ENCODE data around the gene MED20. TPM values are rescaled to one million over a fixed set of nuclear protein-coding genes. Genes with fewer than 3 reads are reported as not detected.
A peak's percentile ranks its signal among the peaks of the same experiment; 100 is the strongest.
"Not testable (repeated sequence)": the region's sequence is repeated elsewhere in the genome, so short reads cannot be mapped to it uniquely, and the experiment has no call there.

MED20 gene
- 23.8 TPM in 2 replicates for total RNA-seq (2014; rRNA removed; shearing (Covaris generic))

- DNase-seq (ENCODE audit: low spot score) = peak; percentile 96
- in situ Hi-C loops (cut with HindIII; ENCODE audit: low sequenced_read_pairs) = no loop called here
Observed at GRCh38 chr6:41920921-41921711, at the start of gene MED20, which contains the start of gene BYSL. Gene MED20 (minus strand): TSS chr6:41921139. CDS start chr6:41921018, 121 bp downstream. Gene BYSL (plus strand): TSS chr6:41921499. CDS start chr6:41921563, 64 bp downstream.

- in situ Hi-C loops (cut with HindIII; ENCODE audit: low sequenced_read_pairs) = no loop called here
- DNase-seq (ENCODE audit: low spot score) = no peak
Observed at GRCh38 chr6:41970436-41970846, 49.5 kb upstream of the MED20 start.

- no peak for DNase-seq (ENCODE audit: low spot score)
- in situ Hi-C loops (cut with HindIII; ENCODE audit: low sequenced_read_pairs) = no loop called here
Observed at GRCh38 chr6:41967312-41968287, 46.7 kb upstream of the MED20 start.

GRCh38 chr6:41966961-41967311 lies 46.0 kb upstream of the MED20 start:
- in situ Hi-C loops (cut with HindIII; ENCODE audit: low sequenced_read_pairs) = no loop called here
- no peak for DNase-seq (ENCODE audit: low spot score)

GRCh38 chr6:41966214-41966920 lies 45.4 kb upstream of the MED20 start:
- in situ Hi-C loops (cut with HindIII; ENCODE audit: low sequenced_read_pairs) = no loop called here
- no peak for DNase-seq (ENCODE audit: low spot score)

GRCh38 chr6:41965429-41966213 lies 44.7 kb upstream of the MED20 start:
- DNase-seq (ENCODE audit: low spot score) = no peak
- in situ Hi-C loops (cut with HindIII; ENCODE audit: low sequenced_read_pairs) = no loop called here

- DNase-seq (ENCODE audit: low spot score) = no peak
- in situ Hi-C loops (cut with HindIII; ENCODE audit: low sequenced_read_pairs) = no loop called here
Observed at GRCh38 chr6:41964201-41964887, 43.4 kb upstream of the MED20 start.

GRCh38 chr6:41963371-41963770 lies 42.4 kb upstream of the MED20 start:
- in situ Hi-C loops (cut with HindIII; ENCODE audit: low sequenced_read_pairs) = no loop called here
- no peak for DNase-seq (ENCODE audit: low spot score)

- in situ Hi-C loops (cut with HindIII; ENCODE audit: low sequenced_read_pairs) = no loop called here
- DNase-seq (ENCODE audit: low spot score) = no peak
Observed at GRCh38 chr6:41960028-41960427, 39.1 kb upstream of the MED20 start.

GRCh38 chr6:41958022-41958856 lies 37.3 kb upstream of the MED20 start:
- in situ Hi-C loops (cut with HindIII; ENCODE audit: low sequenced_read_pairs) = no loop called here
- no peak for DNase-seq (ENCODE audit: low spot score)

GRCh38 chr6:41957117-41957516 lies 36.2 kb upstream of the MED20 start:
- in situ Hi-C loops (cut with HindIII; ENCODE audit: low sequenced_read_pairs) = no loop called here
- no peak for DNase-seq (ENCODE audit: low spot score)

GRCh38 chr6:41955412-41955811 lies 34.5 kb upstream of the MED20 start:
- DNase-seq (ENCODE audit: low spot score) = no peak
- in situ Hi-C loops (cut with HindIII; ENCODE audit: low sequenced_read_pairs) = no loop called here

- in situ Hi-C loops (cut with HindIII; ENCODE audit: low sequenced_read_pairs) = no loop called here
- no peak for DNase-seq (ENCODE audit: low spot score)
Observed at GRCh38 chr6:41954668-41955067, 33.7 kb upstream of the MED20 start.

GRCh38 chr6:41947581-41948220 lies 26.8 kb upstream of the MED20 start:
- in situ Hi-C loops (cut with HindIII; ENCODE audit: low sequenced_read_pairs) = no loop called here
- no peak for DNase-seq (ENCODE audit: low spot score)

- in situ Hi-C loops (cut with HindIII; ENCODE audit: low sequenced_read_pairs) = no loop called here
Observed at GRCh38 chr6:41943456-41943855, 22.5 kb upstream of the MED20 start.

GRCh38 chr6:41942882-41943281 lies 21.9 kb upstream of the MED20 start:
- DNase-seq (ENCODE audit: low spot score); in situ Hi-C loops (cut with HindIII; ENCODE audit: low sequenced_read_pairs): not testable (repeated sequence)

More at GRCh38 chr6:41943456-41943855, 22.5 kb upstream of the MED20 start:
- DNase-seq (ENCODE audit: low spot score) = no peak
